DND-41 (cell line): ENCODE data around the gene NEURL1.

Source experiments
- ATAC-seq: fragments of 200-7000 bp; cut with Tn5 transposase; 3 replicates; pipeline ENCODE4 v1.9.1; 2021; ENCODE audit warnings: low read depth; ENCODE audit not compliant: insufficient read depth
- DNase-seq: peaks from one replicate; pipeline ENCODE4 v3.0.0-alpha.2; 2020
- H2AFZ ChIP-seq: 2 replicates; pipeline ENCODE4 v1.6.0; 2012; ENCODE audit warnings: low read depth, low read length
- H3K27ac ChIP-seq: 2 replicates; pipeline ENCODE4 v1.5.1; 2012; ENCODE audit warnings: low read length, inconsistent platforms
- H3K27me3 ChIP-seq: fragments of 200-600 bp; sonication (generic); 2 replicates; pipeline ENCODE4 v1.6.0; 2012; ENCODE audit warnings: low read length, mild to moderate bottlenecking, inconsistent platforms; ENCODE audit not compliant: insufficient read depth, poor library complexity
- H3K36me3 ChIP-seq: 2 replicates; pipeline ENCODE4 v1.5.1; 2012; ENCODE audit warnings: low read length, inconsistent platforms; ENCODE audit not compliant: insufficient read depth
- H3K4me1 ChIP-seq: 2 replicates; pipeline ENCODE4 v1.5.1; 2012; ENCODE audit warnings: mild to moderate bottlenecking, low read length; ENCODE audit not compliant: insufficient read depth
- H3K4me2 ChIP-seq: 2 replicates; pipeline ENCODE4 v1.6.0; 2012; ENCODE audit warnings: mild to moderate bottlenecking, moderate library complexity, low read length, inconsistent platforms; ENCODE audit not compliant: insufficient read depth
- H3K4me3 ChIP-seq, 2 experiments: fragments of 200-600 bp in 1 of 2; shearing (Covaris generic) in 1 of 2; 2 replicates each; pipeline ENCODE4 v1.5.1; 2012 to 2016; ENCODE audit warnings: inconsistent platforms in 2 of 2, low read length in 2 of 2, mild to moderate bottlenecking in 2 of 2, low read depth in 1 of 2, moderate library complexity in 1 of 2
- H3K79me2 ChIP-seq: 2 replicates; pipeline ENCODE4 v1.6.0; 2012; ENCODE audit warnings: low read length, inconsistent platforms; ENCODE audit not compliant: insufficient read depth
- H3K9ac ChIP-seq: 2 replicates; pipeline ENCODE4 v1.6.0; 2012; ENCODE audit warnings: low read depth, mild to moderate bottlenecking, inconsistent platforms, low read length, moderate library complexity
- H3K9me3 ChIP-seq: 2 replicates; pipeline ENCODE4 v1.5.1; 2012; ENCODE audit warnings: low read length, moderate library complexity, mild to moderate bottlenecking, inconsistent platforms; ENCODE audit not compliant: insufficient read depth, severe bottlenecking
- H4K20me1 ChIP-seq: 2 replicates; pipeline ENCODE4 v1.6.0; 2012; ENCODE audit warnings: low read length; ENCODE audit not compliant: insufficient read depth
- CTCF ChIP-seq: IDR thresholded peaks from 2 replicates; pipeline ENCODE4 v1.5.1; 2012; ENCODE audit warnings: borderline replicate concordance, low read length, moderate library complexity, mild to moderate bottlenecking; ENCODE audit not compliant: poor library complexity, severe bottlenecking; ENCODE audit errors: extremely low read depth
- EZH2 ChIP-seq: IDR thresholded peaks from 3 replicates; pipeline ENCODE4 v1.6.1; 2012; ENCODE audit warnings: borderline replicate concordance, low read depth, mild to moderate bottlenecking, moderate library complexity, low read length, inconsistent platforms; ENCODE audit not compliant: severe bottlenecking

The NEURL1 gene

GRCh38 chr10:103495321-103495720 is 1.8 kb downstream of the NEURL1 start:
- no peak for ATAC-seq
- DNase-seq, result no peak
- H3K4me2 ChIP-seq, result no peak overlapping the region
- H2AFZ ChIP-seq, result no peak overlapping the region
- H3K9ac ChIP-seq, result no peak overlapping the region
- no peaks in the 10 kb centered on the region for H3K4me1 ChIP-seq
- H4K20me1 ChIP-seq, result no peaks in the 10 kb centered on the region
- no peaks in the 10 kb centered on the region for H3K36me3 ChIP-seq
- H3K4me3 ChIP-seq, result no peak overlapping the region
- TF ChIP-seq EZH2 (no peak), CTCF (no peak)
- H3K9me3 ChIP-seq, result no peaks in the 10 kb centered on the region
- no peak overlapping the region for H3K27ac ChIP-seq
- no peaks in the 10 kb centered on the region for H3K79me2 ChIP-seq
- H3K27me3 ChIP-seq, result peaks cover 29% of the 10 kb centered on the region

GRCh38 chr10:103497161-103497915 is 3.8 kb downstream of the NEURL1 start:
- DNase-seq (no peak), ATAC-seq (no peak)
- H3K4me3 ChIP-seq, result no peak overlapping the region
- H3K4me1 ChIP-seq, result no peaks in the 10 kb centered on the region
- H3K9ac ChIP-seq, result no peak overlapping the region
- no peaks in the 10 kb centered on the region for H4K20me1 ChIP-seq
- H3K4me2 ChIP-seq, result no peak overlapping the region
- TF ChIP-seq CTCF (no peak), EZH2 (no peak)
- no peaks in the 10 kb centered on the region for H3K36me3 ChIP-seq
- no peaks in the 10 kb centered on the region for H3K79me2 ChIP-seq
- H2AFZ ChIP-seq, result no peak overlapping the region
- no peaks in the 10 kb centered on the region for H3K9me3 ChIP-seq
- no peak overlapping the region for H3K27ac ChIP-seq
- peaks cover 40% of the 10 kb centered on the region for H3K27me3 ChIP-seq

GRCh38 chr10:103498936-103499638 is 5.6 kb downstream of the NEURL1 start:
- peaks cover under 1% of the 10 kb centered on the region for H3K4me1 ChIP-seq
- no peak overlapping the region for H2AFZ ChIP-seq
- no peak overlapping the region for H3K9ac ChIP-seq
- H3K36me3 ChIP-seq, result no peaks in the 10 kb centered on the region
- H3K4me3 ChIP-seq, result no peak overlapping the region
- no peaks in the 10 kb centered on the region for H3K9me3 ChIP-seq
- DNase-seq (no peak), ATAC-seq (no peak; the same call in 2 of the 3 replicates)
- no peak overlapping the region for H3K27ac ChIP-seq
- no peak overlapping the region for H3K4me2 ChIP-seq
- H4K20me1 ChIP-seq, result no peaks in the 10 kb centered on the region
- no peak for TF ChIP-seq EZH2
- TF ChIP-seq CTCF, result no peak
- peaks cover 49% of the 10 kb centered on the region for H3K27me3 ChIP-seq
- H3K79me2 ChIP-seq, result no peaks in the 10 kb centered on the region
